ENCODE data around the gene CCR5AS.
A peak's percentile ranks its signal among the peaks of the same experiment; 100 is the strongest.

CCR5AS gene

GRCh38 chr3:46386205-46386604, 20.7 kb downstream of the CCR5AS start:
- no peak overlapping the region for H3K4me3 ChIP-seq
- H3K27ac ChIP-seq: no peak overlapping the region
- no peaks in the 10 kb centered on the region for H3K4me1 ChIP-seq (replicated peaks in 1 of 2)
- H3K27me3 ChIP-seq: peaks cover 6% of the 10 kb centered on the region
- no peaks in the 10 kb centered on the region for H3K9me3 ChIP-seq (replicated peaks in 1 of 3)
- no peaks in the 10 kb centered on the region for H3K36me3 ChIP-seq (replicated peaks in 1 of 2)
- intact Hi-C loops (cut with DNase I): loop anchor here in 1 of 2 donors (10.0 kb wide), 1 partner anchor 451 kb away; no protein-coding TSS in a partner anchor
- TF ChIP-seq POLR2A (IDR thresholded peaks at IDR 0.05) (no peak), CTCF (IDR thresholded peaks at IDR 0.05) (no peak)
- WGBS, 4 donors: 18 to 31% (median 24%) methylated on average over 4 of the region's 4 CpGs
- DNase-seq: no peak

GRCh38 chr3:46383951-46384330, 22.9 kb downstream of the CCR5AS start:
- TF ChIP-seq POLR2A (IDR thresholded peaks at IDR 0.05) (no peak), CTCF (IDR thresholded peaks at IDR 0.05) (no peak)
- intact Hi-C loops (cut with DNase I): loop anchor here in 1 of 2 donors (10.0 kb wide), 1 partner anchor 449 kb away; no protein-coding TSS in a partner anchor

GRCh38 chr3:46383211-46383950, 23.5 kb downstream of the CCR5AS start:
- H3K27me3 ChIP-seq: no peaks in the 10 kb centered on the region
- H3K9me3 ChIP-seq (replicated peaks in 1 of 3): no peaks in the 10 kb centered on the region
- no peaks in the 10 kb centered on the region for H3K36me3 ChIP-seq (replicated peaks in 1 of 2)
- 47 to 63% (median 60%) methylated on average over 5 to 6 of the region's 6 CpGs for WGBS, 4 donors
- peak in 1 of 7 donors; percentile 19 for DNase-seq
- TF ChIP-seq POLR2A (IDR thresholded peaks at IDR 0.05): no peak
- no peak for TF ChIP-seq CTCF (IDR thresholded peaks at IDR 0.05)
- intact Hi-C loops (cut with DNase I): loop anchor here in 1 of 2 donors (10.0 kb wide), 1 partner anchor 449 kb away; no protein-coding TSS in a partner anchor
- no peaks in the 10 kb centered on the region for H3K4me1 ChIP-seq (replicated peaks in 1 of 2)
- H3K4me3 ChIP-seq: no peak overlapping the region
- no peak overlapping the region for H3K27ac ChIP-seq

More at GRCh38 chr3:46383951-46384330, 22.9 kb downstream of the CCR5AS start:
- Histone ChIP-seq H3K36me3 (replicated peaks in 1 of 2) (no peaks in the 10 kb centered on the region), H3K9me3 (replicated peaks in 1 of 3) (no peaks in the 10 kb centered on the region), H3K4me3 (no peak overlapping the region), H3K27me3 (peaks cover 2% of the 10 kb centered on the region), H3K27ac (no peak overlapping the region), H3K4me1 (replicated peaks in 1 of 2) (no peaks in the 10 kb centered on the region)
- DNase-seq: no peak
- WGBS, 4 donors: 57 to 71% (median 60%) methylated on average over 5 of the region's 5 CpGs

GRCh38 chr3:46381625-46382024, 25.2 kb downstream of the CCR5AS start:
- no peak overlapping the region for H3K27ac ChIP-seq
- TF ChIP-seq CTCF (IDR thresholded peaks at IDR 0.05): no peak
- TF ChIP-seq POLR2A (IDR thresholded peaks at IDR 0.05): no peak
- H3K36me3 ChIP-seq (replicated peaks in 1 of 2): no peaks in the 10 kb centered on the region
- no peaks in the 10 kb centered on the region for H3K9me3 ChIP-seq (replicated peaks in 1 of 3)
- 61 to 70% (median 65%) methylated on average over 3 of the region's 3 CpGs for WGBS, 4 donors
- H3K4me3 ChIP-seq: no peak overlapping the region
- no peak for DNase-seq
- intact Hi-C loops (cut with DNase I): loop anchor here in 1 of 2 donors (10.0 kb wide), 1 partner anchor 447 kb away; no protein-coding TSS in a partner anchor
- H3K27me3 ChIP-seq: no peaks in the 10 kb centered on the region
- H3K4me1 ChIP-seq (replicated peaks in 1 of 2): no peaks in the 10 kb centered on the region
